ENCODE results near the gene VAV3.
"Not testable (repeated sequence)": the region's sequence is repeated elsewhere in the genome, so short reads cannot be mapped to it uniquely, and the experiment has no call there.

The VAV3 gene

GRCh38 chr1:107680579-107680985, 284.4 kb downstream of the VAV3 start:
- DNase-seq (ENCODE audit: low spot score): no peak

GRCh38 chr1:107679411-107679953, 285.5 kb downstream of the VAV3 start:
- no peak for DNase-seq (ENCODE audit: low spot score)

- no peak for DNase-seq (ENCODE audit: low spot score)
Observed at GRCh38 chr1:107678993-107679392, 286.0 kb downstream of the VAV3 start.

GRCh38 chr1:107677697-107678096, 287.3 kb downstream of the VAV3 start:
- DNase-seq (ENCODE audit: low spot score): no peak

- DNase-seq (ENCODE audit: low spot score): no peak
Observed at GRCh38 chr1:107674486-107674885, 290.5 kb downstream of the VAV3 start.

- no peak for DNase-seq (ENCODE audit: low spot score)
Observed at GRCh38 chr1:107673006-107673405, 292.0 kb downstream of the VAV3 start.

- DNase-seq (ENCODE audit: low spot score): no peak
Observed at GRCh38 chr1:107670397-107671040, 294.5 kb downstream of the VAV3 start.

- DNase-seq (ENCODE audit: low spot score): no peak
Observed at GRCh38 chr1:107669996-107670395, 295.0 kb downstream of the VAV3 start.

- no peak for DNase-seq (ENCODE audit: low spot score)
Observed at GRCh38 chr1:107668762-107669161, 296.2 kb downstream of the VAV3 start.

GRCh38 chr1:107666493-107666892, 298.5 kb downstream of the VAV3 start:
- DNase-seq (ENCODE audit: low spot score): no peak

GRCh38 chr1:107664982-107665925, 299.7 kb downstream of the VAV3 start:
- no peak for DNase-seq (ENCODE audit: low spot score)

- no peak for DNase-seq (ENCODE audit: low spot score)
Observed at GRCh38 chr1:107662971-107663370, 302.0 kb downstream of the VAV3 start.

- no peak for DNase-seq (ENCODE audit: low spot score)
Observed at GRCh38 chr1:107661158-107661557, 303.8 kb downstream of the VAV3 start.

- DNase-seq (ENCODE audit: low spot score): no peak
Observed at GRCh38 chr1:107659961-107660360, 305.0 kb downstream of the VAV3 start.

- no peak for DNase-seq (ENCODE audit: low spot score)
Observed at GRCh38 chr1:107657356-107657755, 307.6 kb downstream of the VAV3 start.

- DNase-seq (ENCODE audit: low spot score): no peak
Observed at GRCh38 chr1:107653765-107654164, 311.2 kb downstream of the VAV3 start.

GRCh38 chr1:107653005-107653404, 312.0 kb downstream of the VAV3 start:
- no peak for DNase-seq (ENCODE audit: low spot score)

- not testable (repeated sequence) for DNase-seq (ENCODE audit: low spot score)
Observed at GRCh38 chr1:107650825-107651224, 314.2 kb downstream of the VAV3 start.

- no peak for DNase-seq (ENCODE audit: low spot score)
Observed at GRCh38 chr1:107649023-107649422, 316.0 kb downstream of the VAV3 start.

GRCh38 chr1:107648071-107648470, 316.9 kb downstream of the VAV3 start:
- no peak for DNase-seq (ENCODE audit: low spot score)

- no peak for DNase-seq (ENCODE audit: low spot score)
Observed at GRCh38 chr1:107647012-107647411, 318.0 kb downstream of the VAV3 start.

GRCh38 chr1:107643766-107644165, 321.2 kb downstream of the VAV3 start:
- DNase-seq (ENCODE audit: low spot score): no peak

GRCh38 chr1:107640207-107640606, 324.8 kb downstream of the VAV3 start:
- no peak for DNase-seq (ENCODE audit: low spot score)

Data from hepatic stellate cell (primary cell).